ENCODE measurements around the gene DCTN2.

DNA sequence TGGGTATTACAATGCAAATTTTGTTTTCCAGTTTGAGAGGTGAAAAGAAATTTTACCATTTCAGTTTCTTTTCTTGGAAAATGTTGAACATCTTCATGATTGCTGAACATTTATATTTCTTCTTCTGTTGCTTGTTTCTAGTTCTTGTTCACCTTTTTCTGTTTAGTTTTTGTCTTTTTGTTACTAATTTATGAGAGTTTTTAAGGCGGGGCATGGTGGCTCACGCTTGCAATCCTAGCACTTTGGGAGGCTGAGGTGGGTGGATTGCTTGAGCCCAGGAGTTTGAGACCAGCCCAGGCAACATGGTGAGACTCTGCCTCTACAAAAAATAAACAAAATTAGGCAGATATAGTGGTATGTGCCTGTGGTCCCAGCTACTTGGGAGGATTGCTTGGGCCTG is 13.5 kb upstream of the DCTN2 start:
- TF ChIP-seq EZH2 (IDR thresholded peaks at IDR 0.05; ENCODE audit: insufficient read depth, poor library complexity, severe bottlenecking): no peak
- TF ChIP-seq EZH2phosphoT487 (IDR thresholded peaks at IDR 0.05; ENCODE audit: insufficient read depth, low read depth): no peak
